Trophoblast cell (in vitro differentiated cells and primary cell): ENCODE data around the gene OGT.
"Not testable (repeated sequence)": the region's sequence is repeated elsewhere in the genome, so short reads cannot be mapped to it uniquely, and the experiment has no call there.

Experiments
- DNase-seq, 2 donors: peaks; one replicate each; pipeline ENCODE4 v3.0.0-alpha.2; 2016
- H2AFZ ChIP-seq: 2 replicates; pipeline ENCODE4 v1.6.1; 2013; ENCODE audit warnings: low read length, moderate library complexity, mild to moderate bottlenecking; ENCODE audit not compliant: insufficient read depth, poor library complexity
- H2AK5ac ChIP-seq: 2 replicates; pipeline ENCODE4 v1.6.1; 2013; ENCODE audit warnings: mild to moderate bottlenecking, low read length
- H2BK120ac ChIP-seq: 2 replicates; pipeline ENCODE4 v1.6.1; 2013; ENCODE audit warnings: low read length, mild to moderate bottlenecking, moderate library complexity; ENCODE audit not compliant: insufficient read depth, poor library complexity
- H2BK12ac ChIP-seq: 2 replicates; pipeline ENCODE4 v1.6.1; 2013; ENCODE audit warnings: mild to moderate bottlenecking, low read length, moderate library complexity
- H2BK5ac ChIP-seq: 2 replicates; pipeline ENCODE4 v1.6.1; 2013; ENCODE audit warnings: low read length, low read depth, moderate library complexity, mild to moderate bottlenecking; ENCODE audit not compliant: poor library complexity
- H3K14ac ChIP-seq: 2 replicates; pipeline ENCODE4 v1.6.1; 2013; ENCODE audit warnings: mild to moderate bottlenecking, low read length
- H3K18ac ChIP-seq: 2 replicates; pipeline ENCODE4 v1.6.1; 2013; ENCODE audit warnings: mild to moderate bottlenecking, low read length
- H3K23ac ChIP-seq: 2 replicates; pipeline ENCODE4 v1.6.1; 2013; ENCODE audit warnings: low read length
- H3K27ac ChIP-seq: 2 replicates; pipeline ENCODE4 v1.5.1; 2013; ENCODE audit warnings: low read depth, mild to moderate bottlenecking, inconsistent platforms, low read length, moderate library complexity
- H3K27me3 ChIP-seq: 2 replicates; pipeline ENCODE4 v1.6.1; 2013; ENCODE audit warnings: inconsistent platforms, mild to moderate bottlenecking, low read length, moderate library complexity; ENCODE audit not compliant: insufficient read depth
- H3K36me3 ChIP-seq, 2 experiments: 1 replicate in 1 of 2; 2 replicates in 1 of 2; pipeline ENCODE4 v1.6.1; 2013; ENCODE audit warnings: low read length in 2 of 2, mild to moderate bottlenecking in 2 of 2, moderate library complexity in 1 of 2; ENCODE audit not compliant: insufficient read depth in 2 of 2, control insufficient read depth in 1 of 2
- H3K4ac ChIP-seq: 2 replicates; pipeline ENCODE4 v1.6.1; 2013; ENCODE audit warnings: low read depth, mild to moderate bottlenecking, low read length, moderate library complexity
- H3K4me1 ChIP-seq, 2 experiments: 1 replicate in 1 of 2; 2 replicates in 1 of 2; pipeline ENCODE4 v1.6.1; 2013; ENCODE audit warnings: low read length in 2 of 2, mild to moderate bottlenecking in 2 of 2, moderate library complexity in 1 of 2; ENCODE audit not compliant: insufficient read depth in 2 of 2, control insufficient read depth in 1 of 2
- H3K4me2 ChIP-seq: 2 replicates; pipeline ENCODE4 v1.6.1; 2013; ENCODE audit warnings: inconsistent platforms, mild to moderate bottlenecking, low read length, moderate library complexity
- H3K4me3 ChIP-seq: 2 replicates; pipeline ENCODE4 v1.5.1; 2013; ENCODE audit warnings: mild to moderate bottlenecking, low read depth, low read length, inconsistent platforms
- H3K79me1 ChIP-seq: one replicate; pipeline ENCODE4 v1.6.1; 2013; ENCODE audit warnings: low read length
- H3K79me2 ChIP-seq: 2 replicates; pipeline ENCODE4 v1.6.1; 2013; ENCODE audit warnings: low read length, mild to moderate bottlenecking; ENCODE audit not compliant: control insufficient read depth, insufficient read depth, poor library complexity
- H3K9ac ChIP-seq: 2 replicates; pipeline ENCODE4 v1.6.1; 2013; ENCODE audit warnings: mild to moderate bottlenecking, low read length
- H3K9me3 ChIP-seq: 2 replicates; pipeline ENCODE4 v1.6.1; 2013; ENCODE audit warnings: low read depth, mild to moderate bottlenecking, control low read depth, inconsistent platforms, low read length; ENCODE audit not compliant: insufficient read depth
- H4K12ac ChIP-seq: 2 replicates; pipeline ENCODE4 v1.6.1; 2013; ENCODE audit warnings: low read depth, mild to moderate bottlenecking, low read length, moderate library complexity
- H4K8ac ChIP-seq: 2 replicates; pipeline ENCODE4 v1.6.1; 2013; ENCODE audit warnings: low read depth, mild to moderate bottlenecking, low read length, moderate library complexity
- H4K91ac ChIP-seq: one replicate; pipeline ENCODE4 v1.6.1; 2013; ENCODE audit warnings: low read depth, mild to moderate bottlenecking, low read length, moderate library complexity
- WGBS: extraction: QIAGEN DNeasy Blood & Tissue Kit; methylation state at CpG from one replicate; pipeline ENCODE4 v1.1.7; 2013; ENCODE audit warnings: missing lambda C conversion rate; ENCODE audit not compliant: insufficient read length, insufficient coverage; ENCODE audit errors: extremely low coverage; 5-methylcytosine and 5-hydroxymethylcytosine counted together

OGT gene

DNA sequence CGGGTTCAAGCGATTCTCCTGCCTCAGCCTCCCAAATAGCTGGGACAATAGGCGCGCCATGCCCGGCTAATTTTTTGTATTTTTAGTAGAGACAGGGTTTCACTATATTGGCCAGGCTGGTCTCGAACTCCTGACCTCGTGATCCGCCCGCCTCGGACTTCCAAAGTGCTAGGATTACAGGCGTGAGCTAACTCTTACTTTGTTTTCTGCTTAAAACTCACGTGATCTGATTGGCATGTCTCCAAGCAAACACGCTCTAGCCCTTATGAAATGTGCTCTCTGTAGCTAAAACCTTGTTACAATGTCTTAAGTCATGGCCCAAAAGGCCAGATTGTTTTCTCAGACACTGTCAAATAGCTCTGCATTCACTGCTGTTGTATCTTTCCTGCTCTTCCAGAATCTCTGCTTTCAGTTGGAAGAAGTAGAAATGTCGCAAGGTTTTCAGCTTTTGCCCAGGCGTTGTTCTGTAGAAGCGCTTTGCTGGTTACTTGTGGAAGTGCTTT lies 39.7 kb upstream of the OGT start:
- no peak overlapping the region for H3K4me2 ChIP-seq
- no peak overlapping the region for H2AK5ac ChIP-seq
- H4K91ac ChIP-seq: no peak overlapping the region
- H3K14ac ChIP-seq: no peak overlapping the region
- no peak overlapping the region for H2BK120ac ChIP-seq
- H4K12ac ChIP-seq: no peak overlapping the region
- no peak overlapping the region for H2BK12ac ChIP-seq
- H3K27me3 ChIP-seq: no peaks in the 10 kb centered on the region
- H4K8ac ChIP-seq: no peak overlapping the region
- H2BK5ac ChIP-seq: no peak overlapping the region
- no peak overlapping the region for H3K4ac ChIP-seq
- no peak overlapping the region for H3K9ac ChIP-seq
- H3K4me1 ChIP-seq: no peaks in the 10 kb centered on the region
- H3K79me2 ChIP-seq: no peaks in the 10 kb centered on the region
- H3K79me1 ChIP-seq: no peaks in the 10 kb centered on the region
- H3K27ac ChIP-seq: no peak overlapping the region
- no peaks in the 10 kb centered on the region for H3K9me3 ChIP-seq
- DNase-seq: peak; percentile 20 to 60
- no CpG with 5 or more reads among the region's 16 CpGs for WGBS
- H3K18ac ChIP-seq: no peak overlapping the region
- H3K36me3 ChIP-seq: no peaks in the 10 kb centered on the region
- H2AFZ ChIP-seq: no peak overlapping the region
- H3K23ac ChIP-seq: no peak overlapping the region
- H3K4me3 ChIP-seq: no peak overlapping the region

- not testable (repeated sequence) for H3K4me2 ChIP-seq, H2AFZ ChIP-seq, H3K14ac ChIP-seq, H3K9ac ChIP-seq, H3K27ac ChIP-seq, H2AK5ac ChIP-seq, H4K8ac ChIP-seq, H2BK120ac ChIP-seq, H3K27me3 ChIP-seq, H3K79me2 ChIP-seq, H4K91ac ChIP-seq, H3K36me3 ChIP-seq, H3K4ac ChIP-seq, H3K4me3 ChIP-seq, H3K9me3 ChIP-seq, H3K23ac ChIP-seq, H2BK5ac ChIP-seq, H3K79me1 ChIP-seq, H2BK12ac ChIP-seq, H3K18ac ChIP-seq, H3K4me1 ChIP-seq, DNase-seq, H4K12ac ChIP-seq
- WGBS: no CpG with 5 or more reads among the region's 3 CpGs
These were observed 36.9 kb upstream of the OGT start for GRCh38 chrX:71495979-71496378.

DNA sequence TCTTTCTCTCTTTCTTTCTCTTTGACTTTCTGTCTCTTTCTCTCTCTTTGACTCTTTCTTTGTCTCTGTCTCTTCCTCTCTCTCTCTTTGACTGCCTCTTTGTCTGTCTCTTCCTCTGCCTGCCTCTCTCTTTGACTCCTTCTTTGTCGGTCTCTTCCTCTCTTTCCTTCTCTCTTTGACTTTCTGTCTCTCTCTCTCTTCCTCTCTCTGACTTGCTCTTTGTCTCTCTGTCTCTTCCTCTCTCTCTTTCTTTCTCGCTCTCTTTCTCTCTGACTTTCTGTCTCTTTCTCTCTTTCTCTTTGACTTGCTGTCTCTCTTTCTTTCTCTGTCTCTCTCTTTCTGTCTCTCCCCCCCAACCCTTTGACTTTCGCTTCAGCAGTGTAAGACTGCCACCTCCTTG lies 36.4 kb upstream of the OGT start:
- no CpG with 5 or more reads among the region's 3 CpGs for WGBS
- no peak overlapping the region for H2BK120ac ChIP-seq
- no peaks in the 10 kb centered on the region for H3K36me3 ChIP-seq

GRCh38 chrX:71502080-71502479 lies 30.8 kb upstream of the OGT start:
- not testable (repeated sequence) for H2AFZ ChIP-seq, H3K9ac ChIP-seq, H3K4me2 ChIP-seq, H3K14ac ChIP-seq, H2BK5ac ChIP-seq, H3K4me3 ChIP-seq, H4K91ac ChIP-seq, H3K4ac ChIP-seq, H2AK5ac ChIP-seq, H4K12ac ChIP-seq, H3K79me2 ChIP-seq, H4K8ac ChIP-seq, H3K27me3 ChIP-seq, H2BK120ac ChIP-seq, H3K9me3 ChIP-seq, H3K18ac ChIP-seq, DNase-seq, H2BK12ac ChIP-seq, H3K79me1 ChIP-seq, H3K27ac ChIP-seq, H3K4me1 ChIP-seq, H3K23ac ChIP-seq, H3K36me3 ChIP-seq
- no CpG with 5 or more reads among the region's 5 CpGs for WGBS

More for the DNA sequence above, 36.4 kb upstream of the OGT start:
- no peaks in the 10 kb centered on the region for H3K79me1 ChIP-seq
- H3K27ac ChIP-seq: no peak overlapping the region
- DNase-seq: no peak
- H3K4me1 ChIP-seq: no peaks in the 10 kb centered on the region
- H3K4ac ChIP-seq: no peak overlapping the region
- H4K91ac ChIP-seq: no peak overlapping the region
- H2BK12ac ChIP-seq: no peak overlapping the region
- H2AK5ac ChIP-seq: no peak overlapping the region
- H3K9me3 ChIP-seq: no peaks in the 10 kb centered on the region
- no peak overlapping the region for H3K4me3 ChIP-seq
- no peak overlapping the region for H3K9ac ChIP-seq
- H4K12ac ChIP-seq: no peak overlapping the region
- no peak overlapping the region for H3K18ac ChIP-seq
- H3K14ac ChIP-seq: no peak overlapping the region
- H3K4me2 ChIP-seq: no peak overlapping the region
- H2BK5ac ChIP-seq: no peak overlapping the region
- H3K23ac ChIP-seq: no peak overlapping the region
- no peak overlapping the region for H2AFZ ChIP-seq
- no peaks in the 10 kb centered on the region for H3K79me2 ChIP-seq
- H3K27me3 ChIP-seq: no peaks in the 10 kb centered on the region
- no peak overlapping the region for H4K8ac ChIP-seq
